ENCODE measurements around the gene CAPN7.

Gene CAPN7

GRCh38 chr3:15199493-15200105 is 6.4 kb upstream of the CAPN7 start:
- DNase-seq (ENCODE audit: low spot score): no peak

GRCh38 chr3:15204005-15204404 is 2.0 kb upstream of the CAPN7 start:
- peak; percentile 66 for DNase-seq (ENCODE audit: low spot score)

GRCh38 chr3:15205482-15205933 is 538 bp upstream of the CAPN7 start:
- no peak for DNase-seq (ENCODE audit: low spot score)

- DNase-seq (ENCODE audit: low spot score): peak; percentile 77
Observed at GRCh38 chr3:15206662-15207576, 873 bp downstream of the CAPN7 start.

GRCh38 chr3:15207836-15208504 is 1.9 kb downstream of the CAPN7 start:
- DNase-seq (ENCODE audit: low spot score): peak; percentile 44

- no peak for DNase-seq (ENCODE audit: low spot score)
Observed at GRCh38 chr3:15211937-15212336, 5.9 kb downstream of the CAPN7 start.

- DNase-seq (ENCODE audit: low spot score): no peak
Observed at GRCh38 chr3:15214758-15215157, 8.7 kb downstream of the CAPN7 start.

- DNase-seq (ENCODE audit: low spot score): no peak
Observed at GRCh38 chr3:15215996-15216395, 9.9 kb downstream of the CAPN7 start.

GRCh38 chr3:15216501-15216900 is 10.5 kb downstream of the CAPN7 start:
- no peak for DNase-seq (ENCODE audit: low spot score)

GRCh38 chr3:15217011-15217671 is 11.1 kb downstream of the CAPN7 start:
- no peak for DNase-seq (ENCODE audit: low spot score)

GRCh38 chr3:15217841-15218267 is 11.8 kb downstream of the CAPN7 start:
- DNase-seq (ENCODE audit: low spot score): no peak

GRCh38 chr3:15218689-15219088 is 12.6 kb downstream of the CAPN7 start:
- no peak for DNase-seq (ENCODE audit: low spot score)

GRCh38 chr3:15220056-15220455 is 14.0 kb downstream of the CAPN7 start:
- DNase-seq (ENCODE audit: low spot score): no peak

- DNase-seq (ENCODE audit: low spot score): no peak
Observed at GRCh38 chr3:15220661-15221060, 14.6 kb downstream of the CAPN7 start.

GRCh38 chr3:15221574-15222217 is 15.7 kb downstream of the CAPN7 start:
- DNase-seq (ENCODE audit: low spot score): no peak

GRCh38 chr3:15223685-15224572 is 17.9 kb downstream of the CAPN7 start:
- no peak for DNase-seq (ENCODE audit: low spot score)

- no peak for DNase-seq (ENCODE audit: low spot score)
Observed at GRCh38 chr3:15228147-15228546, 22.1 kb downstream of the CAPN7 start.

GRCh38 chr3:15229262-15229661 is 23.2 kb downstream of the CAPN7 start:
- DNase-seq (ENCODE audit: low spot score): no peak

GRCh38 chr3:15241341-15241740 is 35.3 kb downstream of the CAPN7 start:
- peak; percentile 14 for DNase-seq (ENCODE audit: low spot score)

- DNase-seq (ENCODE audit: low spot score): no peak
Observed at GRCh38 chr3:15243822-15244482, 37.9 kb downstream of the CAPN7 start.

Data from RKO (cell line).